GM06990 (cell line): ENCODE data around the gene CARNS1.

Experiments used
- DNase-seq: peaks from one replicate; pipeline ENCODE4 v3.0.0-alpha.2; 2011; ENCODE audit not compliant: insufficient read length; ENCODE audit errors: extremely low read depth
- H3K27me3 ChIP-seq: replicated peaks from 2 replicates; pipeline ENCODE4 v1.6.0; 2011; ENCODE audit warnings: low read length; ENCODE audit not compliant: control insufficient read depth, insufficient read depth
- H3K36me3 ChIP-seq: 2 replicates; pipeline ENCODE4 v1.5.1; 2011; ENCODE audit warnings: low read length; ENCODE audit not compliant: control insufficient read depth, insufficient read depth
- H3K4me3 ChIP-seq: replicated peaks from 2 replicates; pipeline ENCODE4 v1.5.1; 2011; ENCODE audit warnings: low read depth, mild to moderate bottlenecking, control low read depth, low read length
- TF ChIP-seq, protein P1 (sequence below): IDR thresholded peaks from 2 replicates; pipeline ENCODE4 v1.5.1; 2011; ENCODE audit warnings: low read length, control low read depth, mild to moderate bottlenecking, inconsistent platforms; ENCODE audit not compliant: insufficient read depth, poor library complexity, severe bottlenecking

Gene CARNS1

DNA sequence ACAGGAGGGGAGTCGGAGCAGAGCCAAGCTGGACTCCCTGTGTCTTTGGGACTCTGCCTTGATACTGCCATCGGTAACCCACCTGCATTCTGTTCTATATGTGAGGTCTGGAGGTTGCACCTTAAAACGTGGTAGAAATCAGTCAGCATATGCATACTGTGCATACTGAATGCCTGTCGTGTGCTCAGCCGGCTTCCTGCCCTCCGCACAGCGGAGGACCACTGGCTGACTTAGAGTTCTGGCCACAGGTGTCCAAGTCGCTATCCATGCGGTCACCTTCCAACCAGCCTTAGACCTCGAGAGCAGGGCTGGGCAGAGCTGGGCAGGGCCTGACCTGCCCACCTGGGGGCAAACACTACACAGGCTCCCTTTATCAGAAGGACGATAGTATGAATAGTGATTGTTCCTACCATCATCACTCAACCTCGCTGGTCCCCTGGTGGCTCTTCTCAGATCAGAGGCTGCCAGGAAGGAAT lies 7.8 kb upstream of the CARNS1 start:
- H3K27me3 ChIP-seq = no peaks in the 10 kb centered on the region
- TF ChIP-seq, protein P1, sequence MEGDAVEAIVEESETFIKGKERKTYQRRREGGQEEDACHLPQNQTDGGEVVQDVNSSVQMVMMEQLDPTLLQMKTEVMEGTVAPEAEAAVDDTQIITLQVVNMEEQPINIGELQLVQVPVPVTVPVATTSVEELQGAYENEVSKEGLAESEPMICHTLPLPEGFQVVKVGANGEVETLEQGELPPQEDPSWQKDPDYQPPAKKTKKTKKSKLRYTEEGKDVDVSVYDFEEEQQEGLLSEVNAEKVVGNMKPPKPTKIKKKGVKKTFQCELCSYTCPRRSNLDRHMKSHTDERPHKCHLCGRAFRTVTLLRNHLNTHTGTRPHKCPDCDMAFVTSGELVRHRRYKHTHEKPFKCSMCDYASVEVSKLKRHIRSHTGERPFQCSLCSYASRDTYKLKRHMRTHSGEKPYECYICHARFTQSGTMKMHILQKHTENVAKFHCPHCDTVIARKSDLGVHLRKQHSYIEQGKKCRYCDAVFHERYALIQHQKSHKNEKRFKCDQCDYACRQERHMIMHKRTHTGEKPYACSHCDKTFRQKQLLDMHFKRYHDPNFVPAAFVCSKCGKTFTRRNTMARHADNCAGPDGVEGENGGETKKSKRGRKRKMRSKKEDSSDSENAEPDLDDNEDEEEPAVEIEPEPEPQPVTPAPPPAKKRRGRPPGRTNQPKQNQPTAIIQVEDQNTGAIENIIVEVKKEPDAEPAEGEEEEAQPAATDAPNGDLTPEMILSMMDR = no peak
- H3K36me3 ChIP-seq = peaks cover 21% of the 10 kb centered on the region
- DNase-seq = no peak
- H3K4me3 ChIP-seq = no peak overlapping the region

- no peak overlapping the region; the same call in 1 of the 2 replicates for H3K4me3 ChIP-seq
- no peaks in the 10 kb centered on the region for H3K27me3 ChIP-seq
Observed at GRCh38 chr11:67408437-67409200, 6.9 kb upstream of the CARNS1 start.

GRCh38 chr11:67409261-67409666 lies 6.2 kb upstream of the CARNS1 start:
- TF ChIP-seq, protein P1 = no peak
- Histone ChIP-seq H3K36me3 (peaks cover 21% of the 10 kb centered on the region), H3K4me3 (peak overlapping the region; percentile 52), H3K27me3 (no peaks in the 10 kb centered on the region)
- peak; percentile 79 for DNase-seq

More at GRCh38 chr11:67408437-67409200, 6.9 kb upstream of the CARNS1 start:
- peaks cover 21% of the 10 kb centered on the region for H3K36me3 ChIP-seq
- TF ChIP-seq, protein P1 = no peak
- DNase-seq = no peak

GRCh38 chr11:67409781-67410368 lies 5.6 kb upstream of the CARNS1 start:
- Histone ChIP-seq H3K4me3 (peak overlapping the region; percentile 52), H3K27me3 (no peaks in the 10 kb centered on the region), H3K36me3 (peaks cover 21% of the 10 kb centered on the region)
- DNase-seq = peak; percentile 51
- TF ChIP-seq, protein P1 = no peak

DNA sequence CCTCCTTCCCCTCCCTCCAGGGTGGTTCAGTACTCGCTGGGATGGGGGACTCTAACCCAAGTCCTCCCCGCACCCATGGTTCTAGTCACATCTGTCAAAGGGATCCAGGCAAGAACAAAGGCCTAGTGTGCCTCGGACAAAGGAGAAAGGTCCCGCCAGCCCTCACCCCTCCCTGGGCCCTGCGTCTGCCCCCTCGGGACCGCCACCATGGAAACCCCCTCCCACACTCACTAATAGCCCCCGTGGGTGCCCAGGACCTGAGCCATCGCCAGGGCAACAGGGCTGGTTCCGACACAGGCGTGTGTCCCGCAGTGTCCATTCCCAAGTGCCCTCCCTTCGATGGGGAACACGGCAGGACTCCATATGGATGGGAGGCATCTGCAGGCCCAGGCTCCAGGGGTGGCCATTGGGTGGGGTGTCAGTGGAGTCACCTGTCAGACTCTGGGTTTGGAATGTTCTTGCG lies 5.1 kb upstream of the CARNS1 start:
- no peak for DNase-seq
- Histone ChIP-seq H3K4me3 (no peak overlapping the region), H3K27me3 (no peaks in the 10 kb centered on the region; the same call in 1 of the 2 replicates), H3K36me3 (peaks cover 17% of the 10 kb centered on the region)
- TF ChIP-seq, protein P1 = no peak
